SW 1271 (cell line): ENCODE results near the gene ARMC5.
"Not testable (repeated sequence)": the region's sequence is repeated elsewhere in the genome, so short reads cannot be mapped to it uniquely, and the experiment has no call there.

ENCODE experiments used
- DNase-seq, 2 experiments: peaks; one replicate each; lab custom pipeline; 2025; lab: John Stamatoyannopoulos, UW

The ARMC5 gene

DNA sequence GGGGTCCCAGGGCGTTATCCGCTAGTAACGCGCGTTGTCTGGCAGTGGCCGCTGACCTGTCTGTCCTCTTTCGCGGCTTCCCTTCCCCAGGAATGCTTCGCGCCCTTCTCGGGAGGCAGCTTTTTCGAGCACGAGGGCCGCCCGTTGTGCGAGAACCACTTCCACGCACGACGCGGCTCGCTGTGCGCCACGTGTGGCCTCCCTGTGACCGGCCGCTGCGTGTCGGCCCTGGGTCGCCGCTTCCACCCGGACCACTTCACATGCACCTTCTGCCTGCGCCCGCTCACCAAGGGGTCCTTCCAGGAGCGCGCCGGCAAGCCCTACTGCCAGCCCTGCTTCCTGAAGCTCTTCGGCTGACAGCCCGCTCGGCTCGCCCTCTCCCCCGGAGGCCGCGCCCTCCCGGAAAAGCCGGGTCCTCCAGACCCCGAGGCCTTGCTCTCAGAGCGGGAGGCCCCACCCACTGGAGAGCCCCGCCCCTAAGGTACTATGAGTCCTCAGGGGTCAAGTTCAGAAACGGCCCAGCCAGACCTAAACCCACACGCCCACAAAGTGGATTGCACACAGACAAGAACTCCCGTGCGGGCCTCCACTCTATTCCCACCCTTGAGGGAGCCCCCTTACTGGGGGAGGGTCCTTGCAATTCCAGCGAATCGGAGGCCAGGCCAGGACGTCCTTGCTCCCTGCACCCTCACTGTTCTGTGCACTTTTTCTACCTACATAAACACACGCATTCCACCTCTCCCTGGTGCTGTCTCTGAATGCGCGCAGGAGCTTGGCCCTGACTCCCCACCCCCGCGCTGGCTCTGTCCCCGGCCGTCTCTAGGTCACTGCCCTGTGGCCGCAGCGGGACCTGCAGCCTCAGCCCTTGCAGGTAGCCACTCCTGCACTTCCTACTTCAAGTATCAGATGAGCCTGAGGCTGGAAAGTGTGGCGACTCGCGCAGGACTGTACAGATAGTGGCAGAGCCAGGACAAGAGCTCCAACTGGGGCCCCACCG, 18.2 kb downstream of the ARMC5 start:
- DNase-seq = no peak

GRCh38 chr16:31478956-31479355, 19.7 kb downstream of the ARMC5 start:
- DNase-seq = no peak

DNA sequence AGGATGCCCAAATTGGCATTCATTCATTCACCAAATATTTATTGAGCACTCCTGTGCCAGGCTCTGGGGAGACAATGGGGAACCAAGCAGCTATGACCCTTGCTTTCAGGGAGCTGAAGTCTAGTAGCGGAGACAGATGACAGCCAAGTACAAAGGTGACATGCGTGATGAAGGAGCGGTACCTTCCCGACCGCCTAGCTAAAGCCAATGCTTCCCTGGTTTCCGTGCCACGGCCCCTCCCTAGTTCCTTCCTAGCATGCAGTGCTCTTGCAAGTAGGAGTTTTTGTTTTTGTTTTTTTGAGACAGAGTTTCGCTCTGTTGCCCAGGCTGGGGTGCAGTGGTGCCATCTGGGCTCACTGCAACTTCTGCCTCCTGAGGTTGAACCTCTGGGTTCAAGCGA, 20.4 kb downstream of the ARMC5 start:
- no peak for DNase-seq

- DNase-seq = no peak
Measured at GRCh38 chr16:31480851-31481536, 21.7 kb downstream of the ARMC5 start.

DNA sequence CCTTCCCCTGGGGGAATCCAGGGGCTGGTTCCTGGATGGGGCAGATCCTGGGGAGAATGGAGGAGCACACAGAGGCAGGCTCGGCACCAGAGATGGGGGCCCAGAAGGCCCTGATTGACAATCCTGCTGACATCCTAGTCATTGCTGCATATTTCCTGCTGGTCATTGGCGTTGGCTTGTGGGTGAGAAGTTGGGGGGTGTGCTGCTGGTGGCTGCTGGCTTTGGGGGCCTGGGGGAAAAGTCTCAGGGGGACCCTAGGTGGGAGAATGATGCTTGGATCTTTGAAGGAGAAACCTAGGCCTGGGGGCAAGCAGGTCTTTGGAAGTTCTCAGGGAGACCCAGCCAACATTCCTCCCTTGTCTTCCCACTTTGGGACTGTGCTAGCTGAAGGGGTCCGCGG, 23.8 kb downstream of the ARMC5 start, which contains the start of gene SLC5A2:
SLC5A2 (plus strand) TSS at position 43 of the 400 bp plus-strand sequence; CDS start at position 57, 14 bp downstream.
- no peak for DNase-seq

DNA sequence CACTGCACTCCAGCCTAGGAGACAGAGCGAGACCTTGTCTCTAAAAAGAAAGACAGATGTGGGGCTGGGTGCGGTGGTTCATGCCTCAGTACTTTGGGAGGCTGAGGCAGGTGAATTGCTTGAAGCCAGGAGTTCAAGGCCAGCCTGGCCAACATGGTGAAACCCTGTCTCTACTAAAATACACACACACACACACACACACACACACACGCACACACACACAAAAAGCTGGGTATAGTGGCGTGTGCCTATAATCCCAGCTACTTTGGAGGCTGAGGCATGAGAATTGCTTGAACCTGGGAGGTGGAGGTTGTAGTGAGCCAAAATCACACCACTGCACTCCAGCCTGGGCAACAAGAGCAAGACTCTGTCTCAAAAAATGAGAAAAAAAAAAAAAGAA, 24.7 kb downstream of the ARMC5 start:
- DNase-seq = not testable (repeated sequence)

DNA sequence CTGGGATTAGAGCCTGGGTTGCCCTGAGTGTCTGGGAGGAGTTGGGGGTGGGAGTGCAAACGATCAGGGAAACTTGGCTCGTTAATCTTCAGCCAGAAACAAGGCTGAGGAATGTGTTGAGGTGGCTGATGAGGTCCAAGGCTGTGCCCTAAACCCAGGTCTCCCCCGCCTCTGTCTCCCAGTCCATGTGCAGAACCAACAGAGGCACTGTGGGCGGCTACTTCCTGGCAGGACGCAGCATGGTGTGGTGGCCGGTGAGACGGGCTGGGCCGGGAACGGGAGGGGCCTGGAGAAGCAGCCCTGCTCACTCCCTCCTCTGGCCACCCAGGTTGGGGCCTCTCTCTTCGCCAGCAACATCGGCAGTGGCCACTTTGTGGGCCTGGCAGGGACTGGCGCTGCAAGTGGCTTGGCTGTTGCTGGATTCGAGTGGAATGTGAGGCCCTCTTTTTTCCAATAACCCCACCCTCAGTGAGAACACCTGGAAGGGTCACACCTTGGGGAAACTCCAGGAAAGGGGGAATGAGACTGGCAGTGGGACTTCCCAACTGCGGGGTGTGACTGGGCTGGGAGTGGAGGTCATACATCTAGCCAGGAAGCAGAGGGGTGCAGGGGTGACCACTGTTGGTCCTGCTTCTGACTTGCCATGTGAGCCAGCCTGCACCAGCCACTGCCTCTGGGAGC, 25.3 kb downstream of the ARMC5 start:
- DNase-seq = no peak

- DNase-seq = no peak
Measured at GRCh38 chr16:31485571-31485970, 26.3 kb downstream of the ARMC5 start.

DNA sequence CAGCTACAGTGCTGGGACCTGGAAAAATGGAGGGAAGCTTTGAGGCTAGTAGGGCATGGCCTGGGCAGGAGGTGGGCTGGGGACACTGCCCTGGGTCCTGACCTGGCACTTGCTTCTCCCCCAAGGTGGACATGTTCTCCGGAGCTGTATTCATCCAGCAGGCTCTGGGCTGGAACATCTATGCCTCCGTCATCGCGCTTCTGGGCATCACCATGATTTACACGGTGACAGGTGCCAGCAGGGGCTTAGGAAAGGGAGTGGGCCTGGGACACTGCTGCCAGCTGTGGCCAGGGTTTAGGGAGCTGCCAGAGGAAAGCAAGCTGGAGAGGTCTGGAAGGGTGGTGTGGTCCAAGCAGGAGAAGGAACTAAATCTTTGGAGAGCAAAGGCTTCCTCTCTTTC, 26.7 kb downstream of the ARMC5 start:
- DNase-seq = no peak

DNA sequence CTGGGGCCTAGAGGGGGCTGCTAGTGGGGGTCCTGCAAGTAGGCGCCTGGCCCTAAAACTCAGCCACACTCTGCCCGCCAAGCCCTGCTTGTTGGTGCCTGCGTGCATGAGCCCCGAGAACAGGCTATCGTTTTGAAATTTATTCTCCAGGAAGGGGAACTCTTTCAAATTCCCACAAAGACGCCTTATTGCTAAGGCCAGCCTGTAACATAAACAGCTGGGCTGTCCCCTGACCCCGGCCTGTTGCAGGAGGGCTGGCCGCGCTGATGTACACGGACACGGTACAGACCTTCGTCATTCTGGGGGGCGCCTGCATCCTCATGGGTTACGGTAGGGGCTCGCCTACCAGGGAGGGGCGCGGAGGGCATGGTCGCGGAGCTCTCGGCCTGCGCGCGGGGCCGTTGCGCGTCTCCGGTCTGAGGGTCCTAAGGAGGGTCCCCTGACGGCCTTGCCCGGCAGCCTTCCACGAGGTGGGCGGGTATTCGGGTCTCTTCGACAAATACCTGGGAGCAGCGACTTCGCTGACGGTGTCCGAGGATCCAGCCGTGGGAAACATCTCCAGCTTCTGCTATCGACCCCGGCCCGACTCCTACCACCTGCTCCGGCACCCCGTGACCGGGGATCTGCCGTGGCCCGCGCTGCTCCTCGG, 27.9 kb downstream of the ARMC5 start:
- DNase-seq = no peak

DNA sequence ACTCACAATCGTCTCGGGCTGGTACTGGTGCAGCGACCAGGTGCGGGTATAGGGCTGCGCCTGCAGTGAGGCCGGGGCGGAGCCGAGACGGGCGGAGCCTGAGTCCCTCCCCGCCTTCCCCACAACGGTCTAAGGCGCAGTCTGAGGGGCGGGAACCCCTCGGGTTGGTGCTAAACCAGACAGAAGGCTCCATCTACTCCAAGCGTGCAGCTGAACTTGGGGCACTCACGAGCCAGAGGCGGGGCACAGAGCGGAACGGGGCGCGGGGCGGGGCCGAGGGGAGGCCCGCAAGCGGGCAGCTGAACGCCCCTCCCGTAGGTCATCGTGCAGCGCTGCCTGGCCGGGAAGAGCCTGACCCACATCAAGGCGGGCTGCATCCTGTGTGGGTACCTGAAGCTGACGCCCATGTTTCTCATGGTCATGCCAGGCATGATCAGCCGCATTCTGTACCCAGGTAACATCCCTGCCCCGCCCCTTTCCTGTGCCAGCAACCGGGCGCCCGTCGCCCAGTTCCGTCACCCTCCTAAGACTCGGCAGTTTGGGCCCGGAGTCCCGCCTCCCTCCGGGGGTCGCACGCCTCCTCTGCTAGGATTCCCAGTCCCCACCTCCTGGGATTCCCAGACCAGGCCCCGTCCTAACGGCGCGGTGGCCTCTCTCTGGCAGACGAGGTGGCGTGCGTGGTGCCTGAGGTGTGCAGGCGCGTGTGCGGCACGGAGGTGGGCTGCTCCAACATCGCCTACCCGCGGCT, 28.6 kb downstream of the ARMC5 start:
- DNase-seq = peak in 1 of 2 experiments; percentile 36

DNA sequence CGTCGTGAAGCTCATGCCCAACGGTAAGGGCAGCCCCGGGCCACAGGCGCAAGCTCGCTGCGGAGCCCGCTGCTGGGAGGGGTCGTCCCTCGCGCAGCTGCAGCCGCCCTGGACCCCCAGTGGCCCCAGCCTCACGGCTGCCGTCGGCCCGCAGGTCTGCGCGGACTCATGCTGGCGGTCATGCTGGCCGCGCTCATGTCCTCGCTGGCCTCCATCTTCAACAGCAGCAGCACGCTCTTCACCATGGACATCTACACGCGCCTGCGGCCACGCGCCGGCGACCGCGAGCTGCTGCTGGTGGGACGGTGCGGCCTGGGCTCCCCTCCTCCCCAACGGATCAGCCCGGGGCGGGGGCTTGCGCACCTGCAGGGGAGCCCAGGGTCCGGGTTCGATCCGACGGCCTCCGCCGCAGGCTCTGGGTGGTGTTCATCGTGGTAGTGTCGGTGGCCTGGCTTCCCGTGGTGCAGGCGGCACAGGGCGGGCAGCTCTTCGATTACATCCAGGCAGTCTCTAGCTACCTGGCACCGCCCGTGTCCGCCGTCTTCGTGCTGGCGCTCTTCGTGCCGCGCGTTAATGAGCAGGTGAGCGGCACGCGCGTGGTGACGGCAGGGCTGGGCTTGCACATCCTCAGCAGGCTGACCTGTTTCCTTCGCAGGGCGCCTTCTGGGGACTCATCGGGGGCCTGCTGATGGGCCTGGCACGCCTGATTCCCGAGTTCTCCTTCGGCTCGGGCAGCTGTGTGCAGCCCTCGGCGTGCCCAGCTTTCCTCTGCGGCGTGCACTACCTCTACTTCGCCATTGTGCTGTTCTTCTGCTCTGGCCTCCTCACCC, 29.4 kb downstream of the ARMC5 start:
- no peak for DNase-seq

DNA sequence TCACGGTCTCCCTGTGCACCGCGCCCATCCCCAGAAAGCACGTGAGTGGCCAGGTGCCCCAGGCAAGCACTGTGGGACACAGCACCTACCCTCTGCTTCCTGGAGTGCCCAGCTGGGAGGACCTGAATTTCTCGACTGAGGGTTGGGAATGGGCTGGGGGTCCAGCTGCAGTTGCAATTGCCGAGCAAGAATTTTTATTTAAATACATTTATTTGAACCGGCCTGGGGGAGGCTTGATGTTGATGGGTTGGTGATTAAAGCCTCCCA, 29.9 kb downstream of the ARMC5 start:
- no peak for DNase-seq

DNA sequence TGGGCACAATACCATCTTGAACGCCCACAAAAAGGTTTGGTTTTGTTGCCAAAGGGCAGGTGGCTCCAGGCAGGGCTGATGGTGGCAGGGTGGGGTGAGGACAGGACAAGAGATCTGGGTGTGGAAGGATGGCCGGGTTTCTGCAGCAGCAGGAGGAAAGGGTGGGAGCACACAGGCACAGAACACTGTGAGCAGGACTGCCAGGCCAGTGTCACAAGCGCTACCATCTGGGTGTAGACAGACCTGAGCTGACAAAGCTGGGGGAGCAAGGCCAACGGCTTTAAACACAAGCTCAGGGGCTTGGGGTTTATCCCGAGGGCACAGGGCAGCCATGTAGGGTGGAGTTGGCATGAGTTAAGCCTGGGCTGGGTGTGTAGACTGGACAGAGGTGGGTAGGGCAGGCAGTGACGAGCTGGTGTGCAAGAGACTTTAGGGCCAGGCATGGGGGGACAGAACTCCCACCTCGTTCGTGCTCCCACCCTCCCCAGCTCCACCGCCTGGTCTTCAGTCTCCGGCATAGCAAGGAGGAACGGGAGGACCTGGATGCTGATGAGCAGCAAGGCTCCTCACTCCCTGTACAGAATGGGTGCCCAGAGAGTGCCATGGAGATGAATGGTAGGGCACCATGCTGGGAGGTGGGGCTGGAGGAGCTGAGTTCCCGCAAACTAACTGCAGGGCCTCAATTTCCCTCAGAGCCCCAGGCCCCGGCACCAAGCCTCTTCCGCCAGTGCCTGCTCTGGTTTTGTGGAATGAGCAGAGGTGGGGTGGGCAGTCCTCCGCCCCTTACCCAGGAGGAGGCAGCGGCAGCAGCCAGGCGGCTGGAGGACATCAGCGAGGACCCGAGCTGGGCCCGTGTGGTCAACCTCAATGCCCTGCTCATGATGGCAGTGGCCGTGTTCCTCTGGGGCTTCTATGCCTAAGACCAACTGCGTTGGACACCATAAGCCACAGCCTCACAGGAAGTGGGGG, 30.6 kb downstream of the ARMC5 start:
- DNase-seq = no peak

GRCh38 chr16:31491778-31492418, 32.6 kb downstream of the ARMC5 start:
- no peak for DNase-seq

- DNase-seq = no peak
Measured at GRCh38 chr16:31493506-31494125, 34.3 kb downstream of the ARMC5 start.

- DNase-seq = no peak
Measured at GRCh38 chr16:31496670-31497069, 37.4 kb downstream of the ARMC5 start.

DNA sequence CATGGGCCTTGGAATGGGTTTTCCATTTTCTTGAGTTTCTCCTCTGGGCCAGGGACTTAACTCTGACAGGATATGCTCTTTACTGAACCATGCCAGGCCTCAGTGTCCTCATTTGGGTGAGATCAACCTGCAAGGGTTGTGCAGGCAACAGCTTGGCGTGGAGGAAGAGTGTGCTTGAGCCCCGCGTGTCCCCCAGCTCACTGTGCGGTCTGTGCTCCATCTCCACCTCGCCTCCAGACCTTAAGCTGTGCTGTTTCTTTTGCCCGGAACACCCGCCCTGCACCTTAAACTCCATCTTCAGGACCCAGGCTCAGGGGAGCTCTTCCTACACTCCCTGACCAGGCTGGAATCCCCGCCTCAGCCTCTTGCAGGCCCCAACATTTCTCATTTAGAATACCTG, 39.2 kb downstream of the ARMC5 start:
- no peak for DNase-seq
